Hepatocyte (in vitro differentiated cells): ENCODE measurements around the gene RPP25L. TPM values are rescaled to one million over a fixed set of nuclear protein-coding genes. Genes with fewer than 3 reads are reported as not detected.

ENCODE experiments used
- DNase-seq: peaks from one replicate; pipeline ENCODE4 v3.0.0-alpha.2; 2016; ENCODE audit warnings: low spot score
- H2AFZ ChIP-seq: fragments of 200-600 bp; sonication (generic); 2 replicates; pipeline ENCODE4 v1.6.0; 2016; ENCODE audit warnings: antibody characterized with exemption, mild to moderate bottlenecking
- H3K27ac ChIP-seq: fragments of 200-600 bp; sonication (generic); 2 replicates; pipeline ENCODE4 v1.5.1; 2016; ENCODE audit warnings: mild to moderate bottlenecking
- H3K27me3 ChIP-seq: fragments of 200-600 bp; sonication (generic); 2 replicates; pipeline ENCODE4 v1.6.1; 2016
- H3K36me3 ChIP-seq: fragments of 200-600 bp; sonication (generic); replicated peaks from 2 replicates; pipeline ENCODE4 v1.5.1; 2016; ENCODE audit warnings: low read depth; ENCODE audit not compliant: insufficient read depth
- H3K4me1 ChIP-seq: fragments of 200-600 bp; sonication (generic); 2 replicates; pipeline ENCODE4 v1.5.1; 2016; ENCODE audit warnings: mild to moderate bottlenecking, moderate library complexity; ENCODE audit not compliant: insufficient read depth
- H3K4me2 ChIP-seq: fragments of 200-600 bp; sonication (generic); 2 replicates; pipeline ENCODE4 v1.6.0; 2016
- H3K4me3 ChIP-seq: fragments of 200-600 bp; sonication (generic); 2 replicates; pipeline ENCODE4 v1.5.1; 2016; ENCODE audit warnings: mild to moderate bottlenecking
- H3K79me2 ChIP-seq: fragments of 200-600 bp; sonication (generic); 2 replicates; pipeline ENCODE4 v1.6.0; 2017; ENCODE audit warnings: mild to moderate bottlenecking
- H3K9me2 ChIP-seq: fragments of 200-600 bp; sonication (generic); replicated peaks from 2 replicates; pipeline ENCODE4 v1.6.0; 2017; ENCODE audit warnings: mild to moderate bottlenecking; ENCODE audit not compliant: insufficient read depth
- H3K9me3 ChIP-seq: fragments of 200-600 bp; sonication (generic); 2 replicates; pipeline ENCODE4 v1.5.1; 2016; ENCODE audit warnings: low read depth, mild to moderate bottlenecking
- H4K20me1 ChIP-seq: fragments of 200-600 bp; sonication (generic); 2 replicates; pipeline ENCODE4 v1.6.0; 2016; ENCODE audit warnings: mild to moderate bottlenecking; ENCODE audit not compliant: insufficient read depth, poor library complexity, severe bottlenecking
- CTCF ChIP-seq: fragments of 200-600 bp; sonication (generic); IDR thresholded peaks from 2 replicates; pipeline ENCODE4 v1.5.1; 2016; ENCODE audit warnings: antibody characterized with exemption, mild to moderate bottlenecking; ENCODE audit not compliant: poor library complexity
- EZH2 ChIP-seq: fragments of 200-600 bp; sonication (generic); IDR thresholded peaks from 2 replicates; pipeline ENCODE4 v1.6.1; 2016; ENCODE audit warnings: antibody characterized with exemption, mild to moderate bottlenecking, borderline replicate concordance
- EZH2phosphoT487 ChIP-seq: fragments of 200-600 bp; sonication (generic); IDR thresholded peaks from one replicate; pipeline ENCODE4 v1.6.1; 2018; ENCODE audit warnings: antibody characterized with exemption, mild to moderate bottlenecking, low read depth, moderate library complexity; ENCODE audit not compliant: unreplicated experiment, severe bottlenecking
- WGBS: methylation state at CpG from one replicate; pipeline ENCODE4 v1.1.6; 2016; ENCODE audit warnings: low lambda C conversion rate; ENCODE audit errors: missing lambda C conversion rate; 5-methylcytosine and 5-hydroxymethylcytosine counted together
- polyA plus RNA-seq: library from polyadenylated mRNA; unstranded; fragments of >200 nt; fragmentation: Nextera tagmentation; extraction: Ambion mirVana; gene quantifications from 2 replicates; pipeline ENCODE4 v1.2.1, GENCODE V29; 2016
- total RNA-seq: library from RNA; depleted of rRNA; stranded (reverse); fragments of >200 nt; gene quantifications from 2 replicates; pipeline ENCODE4 v1.2.3, GENCODE V29; 2014

RPP25L gene
- total and polyA plus RNA-seq, 2 experiments from 2014 or later, result 30.0 to 35.7 TPM

- no peak for DNase-seq
- no peak overlapping the region for H3K4me3 ChIP-seq
- H3K27ac ChIP-seq, result no peak overlapping the region
- no peaks in the 10 kb centered on the region for H3K9me3 ChIP-seq
- peaks cover 13% of the 10 kb centered on the region for H3K4me1 ChIP-seq
- no peak for TF ChIP-seq EZH2
- TF ChIP-seq EZH2phosphoT487, result no peak
- TF ChIP-seq CTCF, result no peak
- no peaks in the 10 kb centered on the region for H3K36me3 ChIP-seq
- H3K9me2 ChIP-seq, result no peaks in the 10 kb centered on the region
- no peak overlapping the region for H2AFZ ChIP-seq
- no peak overlapping the region for H3K4me2 ChIP-seq
- peaks cover 15% of the 10 kb centered on the region for H3K27me3 ChIP-seq
- H3K79me2 ChIP-seq, result no peaks in the 10 kb centered on the region
- no peaks in the 10 kb centered on the region for H4K20me1 ChIP-seq
These were observed 39.8 kb downstream of the RPP25L start for GRCh38 chr9:34572092-34572491.

GRCh38 chr9:34571481-34571810 lies 40.5 kb downstream of the RPP25L start:
- Histone ChIP-seq H3K4me1 (peaks cover 9% of the 10 kb centered on the region), H3K4me3 (no peak overlapping the region), H3K9me3 (no peaks in the 10 kb centered on the region), H2AFZ (no peak overlapping the region), H3K4me2 (no peak overlapping the region), H3K27ac (no peak overlapping the region), H3K36me3 (no peaks in the 10 kb centered on the region), H4K20me1 (no peaks in the 10 kb centered on the region), H3K9me2 (no peaks in the 10 kb centered on the region), H3K79me2 (no peaks in the 10 kb centered on the region), H3K27me3 (peaks cover 9% of the 10 kb centered on the region)
- WGBS, result 80% methylated on average over 12 of the region's 12 CpGs
- TF ChIP-seq EZH2phosphoT487 (no peak), EZH2 (no peak), CTCF (no peak)
- no peak for DNase-seq

GRCh38 chr9:34570809-34571480 lies 41.0 kb downstream of the RPP25L start:
- H3K9me2 ChIP-seq, result no peaks in the 10 kb centered on the region
- no peak for DNase-seq
- 86% methylated on average over 6 of the region's 7 CpGs for WGBS
- H2AFZ ChIP-seq, result no peak overlapping the region
- peaks cover 7% of the 10 kb centered on the region for H3K4me1 ChIP-seq
- H3K9me3 ChIP-seq, result no peaks in the 10 kb centered on the region
- H3K4me3 ChIP-seq, result no peak overlapping the region
- no peaks in the 10 kb centered on the region for H3K36me3 ChIP-seq
- TF ChIP-seq EZH2 (no peak), EZH2phosphoT487 (no peak), CTCF (no peak)
- H3K27me3 ChIP-seq, result peaks cover 4% of the 10 kb centered on the region
- no peak overlapping the region for H3K27ac ChIP-seq
- no peaks in the 10 kb centered on the region for H4K20me1 ChIP-seq
- H3K79me2 ChIP-seq, result no peaks in the 10 kb centered on the region
- H3K4me2 ChIP-seq, result no peak overlapping the region

GRCh38 chr9:34570376-34570775 lies 41.5 kb downstream of the RPP25L start:
- H3K9me3 ChIP-seq, result no peaks in the 10 kb centered on the region
- WGBS, result 48% methylated on average over 11 of the region's 11 CpGs
- no peak for DNase-seq
- no peak overlapping the region for H2AFZ ChIP-seq
- H3K4me2 ChIP-seq, result no peak overlapping the region
- TF ChIP-seq CTCF, result no peak
- no peak for TF ChIP-seq EZH2
- no peak for TF ChIP-seq EZH2phosphoT487
- no peaks in the 10 kb centered on the region for H4K20me1 ChIP-seq
- peaks cover 4% of the 10 kb centered on the region for H3K27me3 ChIP-seq
- H3K27ac ChIP-seq, result no peak overlapping the region
- H3K79me2 ChIP-seq, result no peaks in the 10 kb centered on the region
- H3K36me3 ChIP-seq, result no peaks in the 10 kb centered on the region
- H3K4me1 ChIP-seq, result peaks cover 7% of the 10 kb centered on the region
- H3K9me2 ChIP-seq, result no peaks in the 10 kb centered on the region
- H3K4me3 ChIP-seq, result no peak overlapping the region
